NCI-H1694 (cell line): ENCODE data around the gene CECR2.

Experiments
- DNase-seq: peaks from one replicate; lab custom pipeline; 2025; lab: John Stamatoyannopoulos, UW

The CECR2 gene

DNA sequence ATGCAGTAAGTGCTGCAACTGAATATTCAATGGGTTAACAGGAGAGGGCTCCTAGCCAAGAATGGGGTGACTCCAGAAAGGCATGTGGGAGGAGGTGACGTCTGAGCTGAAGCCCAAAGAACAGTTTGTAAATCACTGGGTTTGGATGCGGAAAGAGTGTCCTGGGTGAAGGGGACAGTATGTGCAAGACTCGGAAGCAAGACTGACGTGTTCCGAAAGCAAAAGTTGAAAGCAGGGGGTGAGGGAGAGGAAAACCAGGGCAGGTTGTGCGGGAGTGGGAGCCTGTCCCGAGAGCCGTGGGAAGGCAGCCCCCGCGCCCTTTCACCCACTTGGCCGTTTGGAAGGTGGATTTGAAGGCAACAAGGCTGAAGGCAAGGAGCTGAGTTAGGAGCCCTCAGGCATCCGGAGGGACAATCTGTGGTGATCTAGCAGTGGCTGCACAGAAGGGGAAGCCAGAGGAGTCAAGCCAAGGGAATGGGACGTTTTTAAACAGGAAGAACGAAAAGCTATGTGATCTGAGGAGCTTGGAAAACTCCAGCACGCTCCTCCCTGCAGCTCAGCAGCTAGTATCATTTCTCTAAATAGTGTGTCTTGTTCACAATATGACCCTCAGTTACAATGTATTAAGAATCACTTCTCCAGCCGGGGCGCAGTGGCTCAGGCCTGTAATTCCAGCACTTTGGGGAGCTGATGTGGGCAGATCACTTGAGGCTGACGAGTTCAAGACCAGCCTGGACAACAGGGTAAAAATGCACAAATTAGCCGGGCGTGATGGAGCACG, 201.8 kb downstream of the CECR2 start:
- DNase-seq, result no peak

DNA sequence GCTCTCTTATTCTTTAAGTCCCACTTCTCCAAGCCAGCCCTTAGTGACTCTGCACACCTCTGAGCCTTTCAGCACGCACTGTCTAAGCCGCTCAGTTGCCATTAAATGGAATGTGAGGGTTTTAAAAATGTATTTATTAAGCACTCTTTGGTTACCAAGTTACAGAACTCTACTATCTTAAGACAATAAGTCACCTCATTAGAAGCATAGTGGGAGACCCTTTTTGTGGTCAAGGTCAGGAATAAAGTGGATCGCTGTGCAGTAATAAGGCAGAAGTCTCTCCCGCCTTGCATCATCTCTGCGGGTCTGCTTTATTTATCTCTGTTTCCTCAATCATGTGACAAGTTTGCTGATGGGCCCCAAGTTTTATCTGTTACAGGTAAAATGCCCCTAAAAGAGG, 205.9 kb downstream of the CECR2 start:
- DNase-seq, result no peak

- no peak for DNase-seq
These were observed 206.4 kb downstream of the CECR2 start for GRCh38 chr22:17575681-17576080.

- DNase-seq, result no peak
These were observed 207.2 kb downstream of the CECR2 start for GRCh38 chr22:17576470-17576869.

- no peak for DNase-seq
These were observed 209.0 kb downstream of the CECR2 start for GRCh38 chr22:17578136-17578754.

DNA sequence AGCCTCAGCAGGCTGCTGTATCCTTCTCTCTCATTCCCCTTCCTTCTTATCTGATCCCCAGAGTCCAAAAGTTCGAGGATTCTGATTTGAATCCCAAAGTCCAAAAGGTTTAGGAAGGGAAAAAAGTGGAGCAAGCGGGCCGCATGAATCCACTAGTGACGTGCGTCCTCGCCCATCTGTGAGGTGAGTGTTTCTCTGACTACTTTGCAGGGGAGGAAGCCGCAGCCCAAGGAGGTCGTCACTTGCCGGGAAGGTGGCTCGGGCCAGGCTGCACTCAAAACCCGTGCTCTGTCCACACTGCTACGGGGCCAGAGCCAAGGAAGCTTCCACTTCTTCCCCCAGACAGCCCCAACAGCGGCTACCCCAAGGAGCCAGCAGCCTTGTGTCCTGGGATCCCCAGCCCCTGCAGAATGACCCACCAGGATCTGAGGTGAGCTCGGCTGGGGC, 210.3 kb downstream of the CECR2 start:
- DNase-seq, result no peak

GRCh38 chr22:17580441-17581031, 211.3 kb downstream of the CECR2 start:
- DNase-seq, result no peak

DNA sequence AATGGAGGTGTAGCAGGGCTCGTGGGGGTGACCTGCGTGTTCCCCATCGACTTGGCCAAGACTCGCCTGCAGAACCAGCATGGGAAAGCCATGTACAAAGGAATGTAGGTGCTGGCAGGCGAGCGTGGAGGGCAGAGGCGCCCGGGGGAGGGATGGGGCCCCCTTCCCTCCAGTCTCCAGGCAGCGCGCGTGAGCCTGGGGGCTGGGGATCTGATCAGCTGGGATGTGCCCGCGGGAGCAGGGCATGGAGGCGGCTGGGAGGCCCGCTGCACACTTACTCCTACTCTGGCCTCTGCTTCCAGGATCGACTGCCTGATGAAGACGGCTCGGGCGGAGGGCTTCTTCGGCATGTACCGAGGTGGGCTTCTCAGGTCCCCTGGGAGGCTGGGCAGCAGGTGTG, 211.8 kb downstream of the CECR2 start:
- no peak for DNase-seq

- no peak for DNase-seq
These were observed 212.4 kb downstream of the CECR2 start for GRCh38 chr22:17581631-17582030.

- DNase-seq, result no peak
These were observed 213.9 kb downstream of the CECR2 start for GRCh38 chr22:17583151-17583550.

DNA sequence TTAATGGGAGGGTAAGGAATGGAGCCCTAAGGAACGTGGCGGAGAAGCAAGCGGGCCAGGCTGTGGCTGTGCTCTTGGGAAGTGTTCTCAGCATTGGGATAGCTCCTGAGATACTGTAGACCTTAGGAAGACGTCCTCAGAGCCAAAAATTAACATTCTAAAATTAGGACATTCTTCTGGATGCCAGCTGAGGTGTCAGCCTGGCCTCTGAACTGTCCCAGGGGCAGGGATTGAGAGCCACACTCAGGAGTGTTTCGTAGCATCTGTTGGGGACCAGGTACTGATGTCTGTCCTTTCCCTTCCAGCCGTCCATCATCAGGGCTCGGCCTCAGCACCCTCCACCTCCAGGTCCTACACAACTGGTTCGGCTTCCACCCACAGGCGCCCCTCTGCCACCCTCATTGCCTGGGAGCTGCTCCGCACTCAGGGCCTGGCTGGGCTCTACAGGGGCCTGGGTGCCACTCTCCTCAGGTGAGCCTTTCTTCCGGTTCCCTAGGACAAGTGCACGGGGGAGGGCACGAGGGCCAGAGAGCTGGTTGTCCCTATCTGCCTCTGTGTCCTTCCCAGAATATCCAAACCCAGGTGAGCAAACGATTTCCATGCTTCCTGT, 217.7 kb downstream of the CECR2 start:
- DNase-seq, result no peak

DNA sequence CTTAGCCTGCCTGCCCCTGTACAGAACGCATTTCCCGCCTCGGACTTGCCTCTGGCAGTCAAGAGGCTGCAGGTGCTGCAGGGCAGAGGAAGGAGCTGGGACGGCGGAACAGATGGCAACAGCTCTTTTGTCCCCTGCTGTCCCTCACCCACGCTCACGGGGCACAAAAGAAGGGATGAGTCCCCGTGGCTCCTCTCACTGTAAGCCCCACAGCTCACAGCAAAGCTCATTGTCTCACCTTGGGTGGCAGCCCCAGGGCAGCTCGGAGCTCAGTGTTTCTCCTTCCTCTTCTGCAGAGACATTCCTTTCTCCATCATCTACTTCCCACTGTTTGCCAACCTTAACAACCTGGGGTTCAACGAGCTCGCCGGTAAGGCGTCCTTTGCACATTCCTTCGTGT, 218.4 kb downstream of the CECR2 start:
- no peak for DNase-seq

GRCh38 chr22:17588606-17589005, 219.3 kb downstream of the CECR2 start:
- DNase-seq, result no peak

DNA sequence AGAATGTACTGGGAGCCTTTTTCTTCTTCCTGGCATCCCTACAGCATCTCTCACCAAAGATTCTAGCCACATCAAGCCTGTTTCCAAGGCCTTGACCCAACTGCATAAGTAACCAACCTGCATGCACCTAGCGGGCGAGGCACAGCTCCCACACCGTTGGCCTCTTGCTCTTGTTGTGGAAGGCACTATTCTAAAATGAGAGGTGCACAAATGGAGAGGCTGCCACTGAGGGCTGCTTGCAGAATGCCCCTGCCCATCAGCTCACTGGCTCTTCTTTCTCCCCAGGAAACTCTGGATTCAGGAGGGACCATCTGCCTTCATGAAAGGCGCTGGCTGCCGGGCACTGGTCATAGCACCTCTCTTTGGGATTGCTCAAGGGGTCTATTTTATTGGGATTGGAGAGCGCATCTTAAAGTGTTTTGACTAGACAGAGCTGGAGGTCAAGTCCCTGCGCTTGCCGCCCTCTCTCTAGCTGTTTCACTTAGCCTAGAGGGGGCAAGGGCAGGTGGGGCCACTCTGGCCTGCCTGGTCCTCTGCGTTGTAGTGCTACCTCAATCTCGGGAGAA, 220.6 kb downstream of the CECR2 start:
- DNase-seq, result no peak

GRCh38 chr22:17590586-17590985, 221.3 kb downstream of the CECR2 start:
- no peak for DNase-seq

GRCh38 chr22:17592201-17592600, 222.9 kb downstream of the CECR2 start:
- no peak for DNase-seq

DNA sequence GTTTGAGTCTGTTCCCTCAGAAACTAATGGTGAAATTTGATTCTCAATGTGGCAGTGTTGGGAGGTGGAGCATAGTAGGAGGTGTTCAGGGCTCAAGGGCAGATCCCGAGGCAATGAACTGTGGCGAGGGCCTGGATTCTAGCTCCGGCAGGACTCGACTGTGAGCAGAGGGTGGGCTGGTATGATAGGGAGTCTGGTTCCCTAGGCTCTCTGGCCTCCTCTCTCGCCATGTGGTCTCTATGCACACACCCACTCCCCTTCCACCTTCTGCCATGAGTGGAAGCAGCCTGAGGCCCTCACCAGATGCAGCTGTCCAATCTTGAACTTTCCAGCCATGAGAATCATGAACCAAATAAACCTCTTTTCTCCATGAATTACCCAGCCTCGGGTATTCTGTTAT, 227.0 kb downstream of the CECR2 start:
- no peak for DNase-seq

GRCh38 chr22:17597217-17597616, 228.0 kb downstream of the CECR2 start:
- no peak for DNase-seq

DNA sequence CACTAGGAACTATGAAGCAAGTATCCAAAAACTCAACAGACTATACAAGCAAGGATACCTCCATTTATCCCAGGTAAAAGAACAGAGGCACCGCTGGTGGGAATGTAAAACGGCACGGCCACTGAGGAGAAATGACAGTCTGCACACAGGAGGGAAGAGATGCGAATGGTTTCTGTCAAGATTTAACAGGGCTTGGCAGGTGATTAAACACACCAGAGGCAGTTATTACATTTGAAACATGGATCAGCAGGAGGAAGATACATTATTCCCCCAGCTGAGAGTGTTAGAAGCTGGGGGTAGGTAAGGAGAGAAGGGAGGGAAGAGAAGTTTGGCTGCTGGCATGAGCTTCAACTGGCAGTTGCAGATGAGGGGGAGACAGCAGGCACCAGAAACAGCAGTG, 229.1 kb downstream of the CECR2 start:
- no peak for DNase-seq

DNA sequence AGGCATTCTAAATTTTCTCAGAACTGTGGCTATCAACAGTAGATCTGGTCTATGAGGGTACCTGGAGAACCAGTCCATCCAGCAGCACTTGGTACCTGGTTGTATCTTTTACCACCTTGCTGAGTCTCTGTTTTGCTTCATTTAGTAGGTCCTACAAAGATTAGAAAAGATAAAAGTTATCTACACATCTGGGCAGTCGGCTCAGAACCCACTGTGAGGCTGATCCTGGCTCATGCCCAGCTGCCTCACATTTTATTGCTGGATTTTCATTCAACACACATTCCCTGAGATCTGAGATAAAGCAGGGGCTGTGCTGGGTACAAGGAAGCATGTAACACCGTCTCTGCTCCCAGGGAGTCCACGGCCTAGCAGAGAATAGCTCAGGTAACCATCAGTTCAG, 231.8 kb downstream of the CECR2 start:
- no peak for DNase-seq

GRCh38 chr22:17603668-17604067, 234.4 kb downstream of the CECR2 start:
- DNase-seq, result no peak

- DNase-seq, result peak; percentile 6
These were observed 237.2 kb downstream of the CECR2 start for GRCh38 chr22:17606496-17606895.
